Measurements from ENCODE around the gene ATXN1. TPM values are rescaled to one million over a fixed set of nuclear protein-coding genes. Genes with fewer than 3 reads are reported as not detected.
A peak's percentile ranks its signal among the peaks of the same experiment; 100 is the strongest.

ATXN1 gene
- total RNA-seq, 1 experiment from 2014 or later, result 27.0 TPM

GRCh38 chr6:16676978-16677377 is 84.3 kb downstream of the ATXN1 start:
- BruUV-seq (replicated peaks), result no TSS peak
- no peaks in the 10 kb centered on the region for H3K9me2 ChIP-seq (replicated peaks; ENCODE audit: low read length)
- no peaks in the 10 kb centered on the region for H3F3A ChIP-seq (ENCODE audit: low read length, unreplicated experiment)
- H4K20me1 ChIP-seq (ENCODE audit: low read length), result no peaks in the 10 kb centered on the region
- H3K36me3 ChIP-seq (ENCODE audit: low read depth, low read length), result no peaks in the 10 kb centered on the region
- peak overlapping the region; percentile 8 for H3K27ac ChIP-seq (ENCODE audit: low read length)
- DNase-seq (peak; percentile 47), ATAC-seq (no peak)
- ChIA-PET CTCF (no interaction called here), POLR2A (ENCODE audit: unreplicated experiment) (no interaction called here)
- H3K4me2 ChIP-seq (ENCODE audit: low read length), result peak overlapping the region; percentile 25; the same call in 1 of the 2 replicates
- TF ChIP-seq EZH2 (IDR thresholded peaks at IDR 0.05; ENCODE audit: low read length, unreplicated experiment) (no peak), CTCF (conservative IDR thresholded peaks at IDR 0.05; ENCODE audit: low read depth, low read length) (no peak), EZH2phosphoT487 (IDR thresholded peaks at IDR 0.05; ENCODE audit: borderline replicate concordance, low read length) (no peak)
- no peak overlapping the region for H2AFZ ChIP-seq (ENCODE audit: low read length)
- H3K4me3 ChIP-seq (ENCODE audit: low read length), result no peak overlapping the region
- H3K9me3 ChIP-seq (ENCODE audit: low read length), result no peaks in the 10 kb centered on the region
- no peaks in the 10 kb centered on the region for H3K27me3 ChIP-seq (ENCODE audit: low read length)
- H3K79me2 ChIP-seq (ENCODE audit: low read length), result peaks cover 8% of the 10 kb centered on the region; the same call in 1 of the 2 replicates
- peaks cover 53% of the 10 kb centered on the region for H3K4me1 ChIP-seq (ENCODE audit: insufficient read depth, low read length)
- intact Hi-C loops (cut with micrococcal nuclease), result no loop called here
- no peak overlapping the region for H3K9ac ChIP-seq (ENCODE audit: low read length)

GRCh38 chr6:16676376-16676775 is 84.9 kb downstream of the ATXN1 start:
- CTCF ChIA-PET, result no interaction called here
- no peak overlapping the region for H3K27ac ChIP-seq (ENCODE audit: low read length)
- peak overlapping the region; percentile 25; the same call in 1 of the 2 replicates for H3K4me2 ChIP-seq (ENCODE audit: low read length)

More at GRCh38 chr6:16676376-16676775, 84.9 kb downstream of the ATXN1 start:
- DNase-seq (no peak), ATAC-seq (no peak)
- Histone ChIP-seq H3K9me2 (replicated peaks; ENCODE audit: low read length) (no peaks in the 10 kb centered on the region), H2AFZ (ENCODE audit: low read length) (no peak overlapping the region), H3K4me3 (ENCODE audit: low read length) (no peak overlapping the region), H3K9ac (ENCODE audit: low read length) (no peak overlapping the region), H3K36me3 (ENCODE audit: low read depth, low read length) (no peaks in the 10 kb centered on the region), H3F3A (ENCODE audit: low read length, unreplicated experiment) (no peaks in the 10 kb centered on the region), H3K27me3 (ENCODE audit: low read length) (no peaks in the 10 kb centered on the region), H3K4me1 (ENCODE audit: insufficient read depth, low read length) (peaks cover 55% of the 10 kb centered on the region), H4K20me1 (ENCODE audit: low read length) (no peaks in the 10 kb centered on the region), H3K79me2 (ENCODE audit: low read length) (peaks cover 8% of the 10 kb centered on the region; the same call in 1 of the 2 replicates), H3K9me3 (ENCODE audit: low read length) (no peaks in the 10 kb centered on the region)
- intact Hi-C loops (cut with micrococcal nuclease), result no loop called here
- no TSS peak for BruUV-seq (replicated peaks)
- POLR2A ChIA-PET (ENCODE audit: unreplicated experiment), result no interaction called here
- TF ChIP-seq EZH2phosphoT487 (IDR thresholded peaks at IDR 0.05; ENCODE audit: borderline replicate concordance, low read length), result no peak
- TF ChIP-seq EZH2 (IDR thresholded peaks at IDR 0.05; ENCODE audit: low read length, unreplicated experiment), result no peak
- TF ChIP-seq CTCF (conservative IDR thresholded peaks at IDR 0.05; ENCODE audit: low read depth, low read length), result no peak

Data from PC-3 (cell line).